OCI-LY3 (cell line): Measurements from ENCODE around the gene HCFC1.
A peak's percentile ranks its signal among the peaks of the same experiment; 100 is the strongest.

Experiments used
- H2AFZ ChIP-seq: fragments of 200-600, 300-600 bp; shearing (Covaris generic); 2 replicates; pipeline ENCODE4 v1.6.0; 2014; ENCODE audit warnings: antibody characterized with exemption, low read depth, low read length
- H3K27ac ChIP-seq: fragments of 200-600, 300-600 bp; sonication (generic); 2 replicates; pipeline ENCODE4 v1.5.1; 2014; ENCODE audit warnings: mild to moderate bottlenecking, low read length, moderate library complexity, mixed read lengths
- H3K27me3 ChIP-seq: fragments of 200-600, 300-600 bp; sonication (generic); 2 replicates; pipeline ENCODE4 v1.6.1; 2014; ENCODE audit warnings: low read depth, low read length, mixed read lengths
- H3K36me3 ChIP-seq: fragments of 200-600, 300-600 bp; sonication (generic); replicated peaks from 2 replicates; pipeline ENCODE3; 2014; ENCODE audit warnings: low read depth, low read length, mixed read lengths
- H3K4me1 ChIP-seq: fragments of 300-600, 200-600 bp; sonication (generic); 2 replicates; pipeline ENCODE4 v1.6.1; 2014; ENCODE audit warnings: low read length, mixed read lengths
- H3K4me2 ChIP-seq: fragments of 200-600, 300-600 bp; sonication (generic); 2 replicates; pipeline ENCODE4 v1.6.1; 2014; ENCODE audit warnings: low read length, mixed read lengths
- H3K4me3 ChIP-seq: fragments of 300-600, 200-600 bp; sonication (generic); 2 replicates; pipeline ENCODE4 v1.5.1; 2014; ENCODE audit warnings: antibody characterized with exemption, mild to moderate bottlenecking, low read length, moderate library complexity
- H3K79me2 ChIP-seq: fragments of 300-600, 200-600 bp; shearing (Covaris generic); 2 replicates; pipeline ENCODE4 v1.6.1; 2014; ENCODE audit warnings: mild to moderate bottlenecking, low read length, mixed read lengths
- H3K9ac ChIP-seq: fragments of 300-600, 200-600 bp; shearing (Covaris generic); 2 replicates; pipeline ENCODE4 v1.6.0; 2014; ENCODE audit warnings: mild to moderate bottlenecking, low read length, moderate library complexity
- H3K9me3 ChIP-seq: fragments of 200-600, 300-600 bp; shearing (Covaris generic); 2 replicates; pipeline ENCODE4 v1.6.1; 2014; ENCODE audit warnings: low read length, mixed read lengths; ENCODE audit not compliant: insufficient read depth
- H4K20me1 ChIP-seq: fragments of 200-600, 300-600 bp; sonication (generic); 2 replicates; pipeline ENCODE4 v1.6.1; 2016; ENCODE audit warnings: low read length, mixed read lengths; ENCODE audit not compliant: insufficient read depth
- CTCF ChIP-seq: fragments of 200-600, 300-600 bp; sonication (generic); IDR thresholded peaks from 2 replicates; pipeline ENCODE4 v1.5.1; 2014; ENCODE audit warnings: antibody characterized with exemption, low read length, low read depth
- EZH2phosphoT487 ChIP-seq: fragments of 200-600 bp; shearing (Covaris generic); IDR thresholded peaks from 2 replicates; pipeline ENCODE4 v1.6.1; 2018; ENCODE audit warnings: antibody characterized with exemption, mixed run types, low read depth

The HCFC1 gene

GRCh38 chrX:153926858-153927671, 44.6 kb downstream of the HCFC1 start:
- peak overlapping the region; percentile 100 for H3K27ac ChIP-seq
- peaks cover 20% of the 10 kb centered on the region for H4K20me1 ChIP-seq
- peak overlapping the region; percentile 100 for H3K4me2 ChIP-seq
- peak overlapping the region; percentile 100 for H3K9ac ChIP-seq
- H2AFZ ChIP-seq, result no peak overlapping the region
- peak overlapping the region; percentile 100 for H3K4me3 ChIP-seq
- H3K27me3 ChIP-seq, result no peaks in the 10 kb centered on the region
- no peaks in the 10 kb centered on the region for H3K9me3 ChIP-seq
- peaks cover 33% of the 10 kb centered on the region for H3K4me1 ChIP-seq
- TF ChIP-seq CTCF (no peak), EZH2phosphoT487 (no peak)
- peaks cover 24% of the 10 kb centered on the region for H3K36me3 ChIP-seq
- H3K79me2 ChIP-seq, result peaks cover 57% of the 10 kb centered on the region

GRCh38 chrX:153926552-153926857, 45.1 kb downstream of the HCFC1 start:
- peaks cover 26% of the 10 kb centered on the region for H4K20me1 ChIP-seq
- H3K4me3 ChIP-seq, result peak overlapping the region; percentile 100
- TF ChIP-seq CTCF, result no peak
- no peak for TF ChIP-seq EZH2phosphoT487
- H3K4me1 ChIP-seq, result peaks cover 33% of the 10 kb centered on the region
- peak overlapping the region; percentile 100 for H3K9ac ChIP-seq
- H3K9me3 ChIP-seq, result no peaks in the 10 kb centered on the region
- H3K79me2 ChIP-seq, result peaks cover 57% of the 10 kb centered on the region
- peak overlapping the region; percentile 100 for H3K4me2 ChIP-seq
- H3K27me3 ChIP-seq, result no peaks in the 10 kb centered on the region
- peak overlapping the region; percentile 100 for H3K27ac ChIP-seq
- no peak overlapping the region for H2AFZ ChIP-seq
- H3K36me3 ChIP-seq, result peaks cover 26% of the 10 kb centered on the region

GRCh38 chrX:153925739-153926551, 45.7 kb downstream of the HCFC1 start, which contains the start of gene ARHGAP4:
TSS of gene ARHGAP4 (minus strand) at chrX:153926264. CDS start at chrX:153926202, 62 bp downstream.
- peak within 1 kb of the TSS; percentile 100 for H3K27ac ChIP-seq
- TF ChIP-seq EZH2phosphoT487 (no peak), CTCF (no peak)
- H3K27me3 ChIP-seq, result no peaks in the 10 kb centered on the region
- peaks cover 62% of the 10 kb centered on the region for H3K79me2 ChIP-seq
- H3K9ac ChIP-seq, result peak within 1 kb of the TSS; percentile 100
- H3K36me3 ChIP-seq, result peaks cover 32% of the 10 kb centered on the region
- H3K9me3 ChIP-seq, result no peaks in the 10 kb centered on the region
- H4K20me1 ChIP-seq, result peaks cover 27% of the 10 kb centered on the region
- peak within 1 kb of the TSS; percentile 100 for H3K4me2 ChIP-seq
- H3K4me1 ChIP-seq, result peaks cover 33% of the 10 kb centered on the region
- H2AFZ ChIP-seq, result no peak within 1 kb of the TSS
- H3K4me3 ChIP-seq, result peak within 1 kb of the TSS; percentile 100

GRCh38 chrX:153925387-153925738, 46.3 kb downstream of the HCFC1 start:
- Histone ChIP-seq H3K27me3 (no peaks in the 10 kb centered on the region), H3K27ac (peak overlapping the region; percentile 100), H4K20me1 (peaks cover 27% of the 10 kb centered on the region), H3K9ac (peak overlapping the region; percentile 100), H3K79me2 (peaks cover 68% of the 10 kb centered on the region), H3K4me3 (peak overlapping the region; percentile 100), H3K36me3 (peaks cover 38% of the 10 kb centered on the region), H3K4me1 (peaks cover 33% of the 10 kb centered on the region), H3K9me3 (no peaks in the 10 kb centered on the region), H2AFZ (no peak overlapping the region), H3K4me2 (peak overlapping the region; percentile 100)
- no peak for TF ChIP-seq EZH2phosphoT487
- no peak for TF ChIP-seq CTCF
